Nucleus accumbens (tissue), 56 donors: ENCODE measurements around the gene RUFY4.

Experiments used
- DNase-seq, 56 donors: peaks; one replicate each; lab custom pipeline; 2025; lab: John Stamatoyannopoulos, UW

Gene RUFY4, protein sequence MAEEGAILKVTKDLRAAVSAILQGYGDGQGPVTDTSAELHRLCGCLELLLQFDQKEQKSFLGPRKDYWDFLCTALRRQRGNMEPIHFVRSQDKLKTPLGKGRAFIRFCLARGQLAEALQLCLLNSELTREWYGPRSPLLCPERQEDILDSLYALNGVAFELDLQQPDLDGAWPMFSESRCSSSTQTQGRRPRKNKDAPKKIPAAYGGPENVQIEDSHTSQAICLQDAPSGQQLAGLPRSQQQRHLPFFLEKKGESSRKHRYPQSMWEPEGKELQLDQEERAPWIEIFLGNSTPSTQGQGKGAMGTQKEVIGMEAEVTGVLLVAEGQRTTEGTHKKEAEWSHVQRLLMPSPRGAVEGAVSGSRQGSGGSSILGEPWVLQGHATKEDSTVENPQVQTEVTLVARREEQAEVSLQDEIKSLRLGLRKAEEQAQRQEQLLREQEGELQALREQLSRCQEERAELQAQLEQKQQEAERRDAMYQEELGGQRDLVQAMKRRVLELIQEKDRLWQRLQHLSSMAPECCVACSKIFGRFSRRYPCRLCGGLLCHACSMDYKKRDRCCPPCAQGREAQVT

GRCh38 chr2:218068721-218069334 is at the start of gene RUFY4:
TSS of gene RUFY4 (plus strand) at chr2:218069253. CDS start at chr2:218070606, 1,353 bp downstream.
- peak in 48 of 56 donors; percentile 6 to 77 (median 37) for DNase-seq

GRCh38 chr2:218019411-218020060 is 49.5 kb upstream of the RUFY4 start:
- DNase-seq, result no peak

- DNase-seq, result no peak
Observed at GRCh38 chr2:218020281-218020680, 48.8 kb upstream of the RUFY4 start.

DNA sequence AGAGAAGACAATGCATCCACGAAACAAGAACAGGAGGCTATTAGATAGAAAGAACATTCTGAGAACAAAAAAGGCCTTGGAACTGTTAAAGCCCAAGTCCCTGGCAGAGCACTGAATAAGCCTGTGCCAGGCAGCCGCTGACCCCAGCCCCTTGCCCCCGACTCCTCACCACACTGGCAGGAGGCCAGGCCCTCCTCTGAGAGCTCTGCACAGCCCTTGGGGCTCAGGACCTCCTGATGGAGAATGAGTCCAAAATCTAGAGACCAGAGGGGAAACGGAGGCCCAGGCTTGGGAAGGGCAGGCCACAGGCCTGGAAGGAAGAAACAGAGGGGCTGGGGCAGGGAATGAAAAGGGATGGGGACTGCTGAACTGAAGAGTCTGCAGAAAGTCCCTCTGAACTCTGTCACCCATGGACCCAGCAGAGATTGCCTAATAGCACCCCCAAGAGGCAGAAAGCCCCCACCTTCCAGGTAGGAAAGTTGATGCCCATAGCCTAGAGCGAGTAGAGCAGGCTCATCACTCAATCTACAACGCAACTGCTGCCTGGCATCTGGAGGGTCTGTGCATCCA is 48.0 kb upstream of the RUFY4 start:
- no peak for DNase-seq

DNA sequence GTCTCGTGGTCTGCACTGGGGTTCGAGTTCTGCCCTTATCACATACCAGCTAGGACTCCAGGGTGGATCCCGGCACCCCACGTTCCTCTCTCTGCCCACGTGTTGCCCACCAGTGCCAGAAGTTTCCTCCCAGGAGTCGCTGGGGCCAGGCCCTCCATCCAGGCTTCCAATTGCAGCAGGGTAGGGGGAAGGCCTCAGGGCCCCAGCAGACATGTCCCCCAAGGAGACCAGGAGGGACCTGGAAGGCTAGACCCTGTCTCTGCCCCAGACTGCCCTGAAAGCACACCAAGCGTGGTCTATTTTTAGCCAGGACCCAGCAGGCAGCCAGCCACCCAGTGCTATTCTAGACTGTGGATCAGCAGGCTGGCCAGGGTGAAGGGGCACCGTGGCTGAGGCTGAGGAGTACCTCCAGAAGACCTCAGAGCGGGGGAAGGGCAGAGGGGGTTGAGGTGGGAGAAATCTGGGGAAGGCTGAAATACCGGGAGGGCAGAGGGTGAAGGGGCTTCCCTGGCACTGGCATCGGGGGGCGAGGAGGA is 47.4 kb upstream of the RUFY4 start:
- no peak for DNase-seq

DNA sequence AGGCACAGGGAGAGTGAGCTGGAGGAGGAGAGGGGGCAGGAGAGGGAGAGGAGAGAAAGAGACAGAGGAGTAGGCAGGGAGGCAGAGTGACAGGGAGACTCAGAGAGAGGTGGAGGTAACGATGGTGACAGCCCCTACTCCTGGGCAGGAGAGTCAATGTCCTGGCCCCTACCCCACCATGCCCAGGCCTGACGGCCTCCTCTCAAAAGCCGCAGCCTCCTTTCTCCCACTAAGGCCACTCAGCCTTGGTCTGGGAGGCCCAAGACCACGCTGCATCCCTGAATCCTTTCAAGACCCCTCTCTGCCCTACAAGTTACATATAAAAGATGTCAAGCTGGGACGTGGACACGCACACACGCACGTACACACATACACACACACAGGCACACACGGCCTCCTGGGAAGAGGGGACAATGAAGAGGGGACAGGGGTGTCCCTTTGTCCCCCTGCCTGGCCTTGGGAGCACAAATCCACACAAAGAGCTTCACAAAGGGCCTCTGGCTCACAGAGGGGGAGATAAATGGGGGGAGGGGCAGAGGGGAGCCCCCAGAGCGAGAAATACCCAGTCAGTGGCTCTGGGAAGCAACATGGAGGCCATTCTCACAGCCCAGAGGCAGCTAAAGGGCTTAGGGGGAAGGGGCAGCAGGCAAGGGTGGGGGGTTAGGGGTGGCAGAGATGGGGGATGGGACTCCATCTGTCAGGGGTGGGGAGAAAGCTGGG is 46.8 kb upstream of the RUFY4 start:
- DNase-seq, result no peak

- no peak for DNase-seq
Observed at GRCh38 chr2:218022851-218023530, 46.1 kb upstream of the RUFY4 start.

- no peak for DNase-seq
Observed at GRCh38 chr2:218023636-218024035, 45.4 kb upstream of the RUFY4 start.

DNA sequence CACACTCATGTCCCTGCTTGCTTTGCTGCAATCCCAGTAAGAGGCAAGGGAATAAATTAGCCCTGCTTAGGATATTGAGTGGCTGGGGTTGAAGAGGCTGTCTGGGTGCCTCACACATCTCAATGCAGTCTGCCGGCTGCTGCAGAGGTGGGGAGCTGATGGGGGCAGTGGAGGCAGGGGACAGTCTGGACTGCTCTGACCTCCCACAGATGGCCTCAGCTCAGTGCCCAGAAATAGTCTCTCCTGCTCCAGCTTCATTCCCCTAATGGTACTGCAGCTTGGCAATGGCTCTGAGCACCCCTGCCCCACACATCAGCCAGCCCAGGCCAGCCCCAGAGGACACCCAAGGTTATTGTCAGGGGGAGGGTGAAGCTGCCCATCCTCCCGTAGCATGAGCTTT is 44.7 kb upstream of the RUFY4 start:
- no peak for DNase-seq

DNA sequence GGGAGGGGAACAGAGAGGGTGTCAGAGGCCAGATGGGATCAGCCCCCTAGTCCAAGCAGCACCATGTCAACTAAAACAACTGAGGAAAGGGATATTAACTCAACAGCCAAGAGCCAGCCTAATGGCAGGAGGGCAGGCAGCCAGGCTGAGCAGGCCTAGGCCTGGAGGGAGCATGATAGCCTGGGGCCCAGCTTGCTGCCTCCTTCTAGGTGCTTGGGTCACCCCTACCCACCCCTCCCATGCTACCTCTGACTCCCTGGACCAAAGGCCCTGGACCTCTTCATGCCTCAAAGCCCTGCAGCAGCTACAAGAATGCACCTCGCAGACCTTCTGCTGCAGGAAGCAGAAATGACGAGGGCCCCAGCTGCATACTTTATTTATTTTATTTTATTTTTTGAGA is 44.2 kb upstream of the RUFY4 start:
- DNase-seq, result no peak

GRCh38 chr2:218026244-218026643 is 42.8 kb upstream of the RUFY4 start:
- DNase-seq, result no peak

DNA sequence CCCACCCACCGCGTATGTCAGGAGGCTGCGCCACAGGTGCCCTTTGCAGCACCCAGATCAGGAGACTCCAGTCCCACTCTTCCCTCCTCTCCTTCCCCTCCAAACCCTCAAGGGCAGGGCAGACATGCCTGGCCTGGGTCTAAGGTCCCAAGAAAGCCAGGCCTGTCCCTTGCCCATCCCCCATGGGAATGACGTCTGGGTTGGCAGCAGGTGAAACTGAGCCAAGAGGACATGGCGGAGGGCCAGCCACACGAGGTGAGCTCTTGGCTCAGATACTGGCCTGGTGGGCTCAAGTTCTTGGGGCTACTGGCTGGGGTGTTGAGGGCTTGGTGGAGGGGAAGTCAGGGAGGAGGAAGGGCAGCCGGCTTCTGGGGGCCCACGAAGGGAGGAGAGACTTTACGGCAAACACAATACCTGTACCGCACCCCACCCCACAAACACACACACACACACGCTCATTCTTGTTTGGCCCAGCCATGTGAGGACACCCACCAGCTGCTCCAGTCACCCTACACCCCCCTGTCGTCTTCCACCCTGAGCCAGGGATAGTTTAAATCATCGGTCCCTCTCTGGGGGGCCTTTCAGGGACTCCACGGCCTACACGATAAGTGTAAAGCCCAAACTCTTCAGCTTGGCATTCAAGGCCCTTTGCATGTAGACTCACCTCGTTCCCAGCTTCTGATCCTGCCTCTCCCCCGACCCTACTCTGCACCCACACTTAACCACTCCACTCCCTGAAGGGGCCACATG is 42.2 kb upstream of the RUFY4 start:
- DNase-seq, result peak in 3 of 56 donors; percentile 16 to 25 (median 23)

GRCh38 chr2:218027426-218028188 is 41.4 kb upstream of the RUFY4 start:
- DNase-seq, result no peak

DNA sequence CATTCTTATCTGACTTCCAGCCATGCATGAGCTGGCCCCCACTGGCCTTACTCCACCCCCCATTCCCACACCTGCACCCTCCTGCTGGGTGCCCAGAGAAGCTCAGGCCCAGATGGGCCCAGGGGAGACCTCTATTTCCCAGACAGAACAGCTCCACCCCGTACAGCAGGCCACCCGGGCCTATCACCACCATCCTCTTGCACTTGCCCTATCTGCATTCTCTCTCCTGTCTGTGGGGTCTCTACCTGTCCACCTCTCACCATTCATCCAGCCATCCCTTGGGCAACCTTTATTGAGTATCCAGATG is 40.9 kb upstream of the RUFY4 start:
- no peak for DNase-seq

- DNase-seq, result no peak
Observed at GRCh38 chr2:218028562-218029348, 40.3 kb upstream of the RUFY4 start.

DNA sequence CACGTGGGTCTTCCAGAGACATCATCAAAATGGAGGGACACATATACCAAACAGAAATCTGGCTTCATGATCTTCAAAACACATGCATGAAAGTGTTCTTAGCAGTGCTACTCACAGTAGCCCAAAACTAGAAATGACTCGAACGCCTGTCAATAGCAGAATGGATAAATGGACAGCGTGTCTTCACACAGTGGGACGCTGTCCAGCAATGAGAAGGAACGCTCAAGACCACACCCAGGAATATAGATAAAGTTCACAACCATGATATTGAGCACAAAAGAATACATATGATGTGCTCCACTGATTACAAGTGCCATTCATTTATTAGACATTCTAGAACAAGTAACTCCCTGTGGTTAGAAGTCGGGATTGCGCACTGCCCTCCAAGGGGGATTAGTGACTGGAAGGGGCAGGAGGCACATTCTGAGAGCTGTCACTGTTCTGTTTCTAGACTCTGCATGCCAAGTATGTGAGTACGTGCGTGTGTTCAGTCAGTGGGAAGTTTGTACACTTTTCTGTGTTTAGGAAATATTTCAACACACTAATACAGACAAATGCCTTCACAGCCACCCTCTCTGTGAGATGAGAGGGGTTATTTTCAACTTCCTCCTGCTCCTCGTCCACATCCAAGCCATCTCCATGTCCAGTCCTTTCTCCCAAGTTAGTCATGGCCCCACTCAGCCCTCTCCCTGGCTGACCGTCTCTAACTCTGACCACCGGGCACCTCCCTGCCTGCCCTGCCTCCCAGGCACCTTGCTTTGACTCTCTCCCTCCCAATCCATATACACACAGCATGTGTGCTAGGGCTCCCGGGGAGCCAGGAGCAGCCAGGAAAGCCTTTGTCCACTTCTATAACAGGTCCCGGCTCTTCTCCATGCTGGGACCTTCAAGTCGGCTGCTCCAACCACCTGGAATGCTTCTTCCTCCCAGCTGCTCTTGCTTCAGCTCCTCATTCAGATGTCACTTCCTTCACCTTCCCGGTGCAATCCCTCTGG is 39.4 kb upstream of the RUFY4 start:
- no peak for DNase-seq
